Peyer's patch (tissue), 4 donors: Measurements from ENCODE around the gene RASGRP2. TPM values are rescaled to one million over a fixed set of nuclear protein-coding genes. Genes with fewer than 3 reads are reported as not detected.

Experiments
- DNase-seq, 3 donors: peaks; one replicate each; pipeline ENCODE4 v3.0.0-alpha.2; 2017 to 2019
- H3K27ac ChIP-seq, 4 donors: fragments of 200-600 bp; sonication (generic); one replicate each; pipeline ENCODE4 v1.5.1; 2016 to 2019
- H3K27me3 ChIP-seq, 2 donors: fragments of 200-600 bp; sonication (generic); one replicate each; pipeline ENCODE4 v1.5.1; 2019
- H3K36me3 ChIP-seq, 3 donors: fragments of 200-600 bp; sonication (generic); one replicate each; pipeline ENCODE4 v1.5.1; 2016 to 2019
- H3K4me1 ChIP-seq, 4 donors: fragments of 200-600 bp; sonication (generic); one replicate each; pipeline ENCODE4 v1.5.1; 2016 to 2019
- H3K4me3 ChIP-seq, 4 donors: fragments of 200-600 bp; sonication (generic); 1 replicate in 3 of 4; 2 replicates in 1 of 4; pipeline ENCODE4 v1.5.1; 2016 to 2019; ENCODE audit warnings: mild to moderate bottlenecking in 1 of 4
- H3K9me3 ChIP-seq, 4 donors: fragments of 200-600 bp; sonication (generic); one replicate each; pipeline ENCODE4 v1.5.1; 2016 to 2019; ENCODE audit warnings: mild to moderate bottlenecking in 1 of 4
- POLR2A ChIP-seq, 2 donors: fragments of 450-650 bp; IDR thresholded peaks; one replicate each; pipeline ENCODE4 v1.5.1; 2017; ENCODE audit warnings: antibody characterized with exemption in 2 of 2, mild to moderate bottlenecking in 2 of 2, moderate library complexity in 2 of 2
- total RNA-seq, 4 donors: library from RNA; depleted of rRNA; stranded (reverse); fragments of >200 nt; gene quantifications; one replicate each; pipeline ENCODE4 v1.1.0, GENCODE V29; 2016
- TF ChIP-seq, protein P1 (sequence below), 6 experiments: fragments of 450-650 bp in 4 of 6; fragments of 200-600 bp in 2 of 6; sonication (generic) in 1 of 6; IDR thresholded peaks; one replicate each; pipeline ENCODE4 v1.5.1; 2017 to 2019; ENCODE audit warnings: antibody characterized with exemption in 6 of 6, mild to moderate bottlenecking in 3 of 6, moderate library complexity in 1 of 6

RASGRP2 gene
- total RNA-seq, 4 donors from 2014 or later: 11.5 to 210 (median 16.0) TPM

DNA sequence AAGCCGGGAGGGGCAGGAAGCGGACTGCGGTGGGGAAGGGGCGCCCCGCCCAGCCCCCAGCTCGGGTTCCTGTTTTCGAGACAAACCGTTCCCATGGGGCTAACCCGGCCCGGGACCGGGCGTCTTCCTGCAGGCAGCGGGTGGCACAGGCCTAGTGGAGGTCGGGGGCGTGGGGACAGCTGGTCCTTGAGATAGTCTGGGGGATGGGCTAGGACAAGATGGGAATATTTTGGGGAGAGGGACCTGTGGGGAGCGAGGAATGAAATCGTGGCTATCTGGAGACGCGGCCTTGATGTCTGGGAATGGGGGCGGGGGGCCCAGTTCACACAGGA lies 1.2 kb upstream of the RASGRP2 start:
- Histone ChIP-seq H3K4me3 (peak overlapping the region; percentile 59 to 78 (median 62)), H3K36me3 (no peaks in the 10 kb centered on the region), H3K27ac (peak overlapping the region; percentile 83 to 98 (median 88)), H3K4me1 (peaks cover 0 to 44% (median 5%) of the 10 kb centered on the region in 4 donors), H3K27me3 (peaks cover 0 to 4% of the 10 kb centered on the region in 2 donors), H3K9me3 (no peaks in the 10 kb centered on the region)
- DNase-seq: peak; percentile 74 to 97 (median 96)
- TF ChIP-seq, protein P1, sequence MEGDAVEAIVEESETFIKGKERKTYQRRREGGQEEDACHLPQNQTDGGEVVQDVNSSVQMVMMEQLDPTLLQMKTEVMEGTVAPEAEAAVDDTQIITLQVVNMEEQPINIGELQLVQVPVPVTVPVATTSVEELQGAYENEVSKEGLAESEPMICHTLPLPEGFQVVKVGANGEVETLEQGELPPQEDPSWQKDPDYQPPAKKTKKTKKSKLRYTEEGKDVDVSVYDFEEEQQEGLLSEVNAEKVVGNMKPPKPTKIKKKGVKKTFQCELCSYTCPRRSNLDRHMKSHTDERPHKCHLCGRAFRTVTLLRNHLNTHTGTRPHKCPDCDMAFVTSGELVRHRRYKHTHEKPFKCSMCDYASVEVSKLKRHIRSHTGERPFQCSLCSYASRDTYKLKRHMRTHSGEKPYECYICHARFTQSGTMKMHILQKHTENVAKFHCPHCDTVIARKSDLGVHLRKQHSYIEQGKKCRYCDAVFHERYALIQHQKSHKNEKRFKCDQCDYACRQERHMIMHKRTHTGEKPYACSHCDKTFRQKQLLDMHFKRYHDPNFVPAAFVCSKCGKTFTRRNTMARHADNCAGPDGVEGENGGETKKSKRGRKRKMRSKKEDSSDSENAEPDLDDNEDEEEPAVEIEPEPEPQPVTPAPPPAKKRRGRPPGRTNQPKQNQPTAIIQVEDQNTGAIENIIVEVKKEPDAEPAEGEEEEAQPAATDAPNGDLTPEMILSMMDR (IDR thresholded peaks at IDR 0.05): no peak
- TF ChIP-seq POLR2A (IDR thresholded peaks at IDR 0.05): no peak

DNA sequence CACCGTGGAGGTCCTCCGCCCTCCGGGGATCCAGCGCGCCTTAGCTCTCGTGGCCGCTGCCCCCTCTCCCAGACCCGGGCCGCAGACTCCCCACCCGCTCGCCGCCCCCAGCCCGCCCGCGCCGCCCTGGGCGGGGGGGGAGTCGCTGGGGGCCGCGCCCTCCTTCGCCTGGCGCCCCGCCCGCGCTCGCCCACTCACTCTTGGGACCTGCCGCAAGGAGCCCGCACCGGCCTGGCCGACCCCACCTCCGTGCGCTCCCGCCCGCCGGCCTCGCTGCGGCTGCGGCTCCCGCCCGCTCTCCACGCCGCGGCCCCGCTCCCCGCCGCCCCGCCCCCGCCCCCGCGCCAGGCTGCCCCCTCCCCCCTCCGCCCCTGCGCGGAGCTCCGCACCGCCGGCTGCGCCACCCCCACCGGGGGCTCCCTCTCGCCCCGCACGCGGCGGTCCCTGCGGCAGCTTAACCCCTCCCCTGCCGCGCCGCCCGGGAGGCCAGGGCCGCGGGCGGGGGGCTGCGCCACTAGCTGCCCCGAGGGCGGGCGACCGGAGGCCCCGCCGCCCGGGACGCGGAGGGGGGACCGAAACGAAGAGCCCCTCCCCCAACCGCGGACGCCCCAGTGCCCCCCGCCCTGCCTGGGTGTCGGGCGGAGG lies 724 bp upstream of the RASGRP2 start:
- TF ChIP-seq POLR2A (IDR thresholded peaks at IDR 0.05): no peak
- TF ChIP-seq, protein P1 (IDR thresholded peaks at IDR 0.05): no peak
- DNase-seq: no peak
- H3K27ac ChIP-seq: peak overlapping the region; percentile 83 to 98 (median 88)
- peaks cover 0 to 44% (median 5%) of the 10 kb centered on the region in 4 donors for H3K4me1 ChIP-seq
- no peaks in the 10 kb centered on the region for H3K9me3 ChIP-seq
- H3K4me3 ChIP-seq: peak overlapping the region; percentile 59 to 78 (median 62)
- H3K36me3 ChIP-seq: no peaks in the 10 kb centered on the region
- H3K27me3 ChIP-seq: peaks cover 0 to 4% of the 10 kb centered on the region in 2 donors

GRCh38 chr11:64742889-64743590 lies 902 bp downstream of the RASGRP2 start:
- H3K27ac ChIP-seq: peak overlapping the region; percentile 83 to 98 (median 88)
- H3K27me3 ChIP-seq: peaks cover 0 to 4% of the 10 kb centered on the region in 2 donors
- H3K4me1 ChIP-seq: peaks cover 0 to 44% (median 5%) of the 10 kb centered on the region in 4 donors

DNA sequence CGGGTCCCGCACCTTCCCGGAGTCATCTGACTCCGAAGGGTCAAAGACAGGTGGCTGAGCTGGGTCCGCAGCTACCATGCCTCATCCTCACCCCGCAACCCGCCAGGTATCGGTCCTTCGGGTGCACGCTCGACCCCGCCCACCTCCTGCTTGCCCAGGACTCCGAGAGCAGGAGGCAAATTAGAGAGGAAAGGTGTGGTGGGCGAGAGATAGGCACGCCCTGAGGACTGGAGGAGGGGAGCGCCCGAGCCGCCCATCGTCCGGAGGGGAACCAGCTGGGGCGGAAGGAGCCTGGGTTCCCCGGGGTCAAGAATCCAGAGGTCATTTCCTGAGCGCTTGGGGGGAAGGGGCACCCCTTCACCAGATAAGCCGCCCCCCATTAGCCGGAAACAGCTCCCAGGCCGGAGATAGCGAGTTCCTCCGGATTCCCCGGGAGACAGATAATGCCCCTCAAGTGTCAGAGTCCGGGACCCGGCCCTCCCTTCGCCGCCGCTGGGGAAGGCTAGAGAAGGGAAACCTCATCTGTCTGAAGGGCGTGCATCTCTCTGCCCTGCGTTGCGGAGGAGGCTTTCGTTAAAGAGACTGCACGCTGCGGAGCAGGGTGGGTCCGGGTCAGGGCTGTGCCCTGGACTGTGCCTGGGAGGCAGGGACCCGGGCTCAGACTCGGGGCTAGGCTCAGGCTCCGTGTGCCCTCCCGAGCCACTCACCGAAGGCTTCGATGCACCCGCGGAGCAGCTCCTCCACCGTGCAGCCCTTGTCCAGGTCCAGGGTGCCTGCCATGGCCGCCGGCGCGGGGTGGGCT lies 1.7 kb downstream of the RASGRP2 start:
- peak overlapping the region; percentile 59 to 78 (median 62) for H3K4me3 ChIP-seq
- DNase-seq: peak in 1 of 3 donors; percentile 67
- peak overlapping the region; percentile 83 to 98 (median 88) for H3K27ac ChIP-seq
- TF ChIP-seq POLR2A (IDR thresholded peaks at IDR 0.05): no peak
- TF ChIP-seq, protein P1 (IDR thresholded peaks at IDR 0.05): no peak
- H3K36me3 ChIP-seq: no peaks in the 10 kb centered on the region
- peaks cover 0 to 44% (median 5%) of the 10 kb centered on the region in 4 donors for H3K4me1 ChIP-seq
- no peaks in the 10 kb centered on the region for H3K9me3 ChIP-seq
- peaks cover 0 to 4% of the 10 kb centered on the region in 2 donors for H3K27me3 ChIP-seq

More at GRCh38 chr11:64742889-64743590, 902 bp downstream of the RASGRP2 start:
- Histone ChIP-seq H3K9me3 (no peaks in the 10 kb centered on the region), H3K4me3 (peak overlapping the region; percentile 59 to 78 (median 62)), H3K36me3 (no peaks in the 10 kb centered on the region)
- DNase-seq: peak; percentile 72 to 89 (median 86)
- TF ChIP-seq, protein P1 (IDR thresholded peaks at IDR 0.05): peak; percentile 74 to 93 (median 80)
- TF ChIP-seq POLR2A (IDR thresholded peaks at IDR 0.05): no peak

- DNase-seq: no peak
- H3K36me3 ChIP-seq: no peaks in the 10 kb centered on the region
- peaks cover 0 to 44% (median 5%) of the 10 kb centered on the region in 4 donors for H3K4me1 ChIP-seq
- TF ChIP-seq, protein P1 (IDR thresholded peaks at IDR 0.05): no peak
- no peak for TF ChIP-seq POLR2A (IDR thresholded peaks at IDR 0.05)
- peak overlapping the region in 3 of 4 donors; percentile 59 to 78 (median 64) for H3K4me3 ChIP-seq
- peaks cover 0 to 4% of the 10 kb centered on the region in 2 donors for H3K27me3 ChIP-seq
- H3K9me3 ChIP-seq: no peaks in the 10 kb centered on the region
- peak overlapping the region in 2 of 4 donors; percentile 88 to 98 for H3K27ac ChIP-seq
Observed at GRCh38 chr11:64741375-64742086, 2.4 kb downstream of the RASGRP2 start.
